ENCODE results near the gene SLC52A1.

SLC52A1 gene

GRCh38 chr17:5000237-5000639 is 35.0 kb downstream of the SLC52A1 start:
- peak overlapping the region; percentile 97 for H3K4me3 ChIP-seq (ENCODE audit: low read length)
- DNase-seq (ENCODE audit: low read depth), result peak; percentile 46
- TF ChIP-seq CTCF (conservative IDR thresholded peaks at IDR 0.05; ENCODE audit: low read length), result no peak

- DNase-seq (ENCODE audit: low read depth), result no peak
- peak overlapping the region; percentile 97 for H3K4me3 ChIP-seq (ENCODE audit: low read length)
- no peak for TF ChIP-seq CTCF (conservative IDR thresholded peaks at IDR 0.05; ENCODE audit: low read length)
Observed at GRCh38 chr17:4999430-5000093, 35.7 kb downstream of the SLC52A1 start.

DNA sequence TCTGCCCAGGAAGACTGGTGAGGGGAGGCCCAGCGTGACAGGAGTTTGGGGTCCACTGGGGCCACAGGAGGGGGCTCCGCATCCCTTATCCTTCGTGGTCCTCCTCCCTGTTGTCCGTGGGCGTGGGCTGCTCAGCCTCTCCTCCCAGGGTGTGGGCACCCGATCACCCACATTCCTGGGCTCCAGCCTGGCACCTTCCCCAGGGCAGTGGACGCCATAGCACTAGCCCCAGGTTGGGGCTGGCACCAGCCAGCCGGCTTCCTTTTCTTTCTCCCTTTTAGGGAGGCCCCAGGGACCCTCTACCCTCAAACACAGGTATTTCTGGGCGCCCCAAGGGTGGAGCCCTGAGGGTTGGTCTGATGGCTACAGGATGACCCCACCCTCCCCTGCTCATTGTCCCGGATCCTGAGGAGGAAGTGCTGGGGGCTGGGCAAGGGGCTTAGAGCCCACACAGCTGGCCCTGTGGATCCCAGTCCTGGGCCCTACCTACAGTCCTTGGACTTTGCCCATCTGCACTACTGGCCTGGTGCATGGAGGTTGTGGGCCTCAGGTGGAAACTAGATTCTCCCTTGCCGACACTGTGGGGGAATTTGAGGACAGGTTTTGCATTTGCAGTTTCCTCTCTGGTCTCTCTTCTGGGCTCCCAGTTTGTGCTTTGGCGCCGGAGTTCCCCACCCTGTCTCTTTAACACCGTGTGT is 36.3 kb downstream of the SLC52A1 start:
- DNase-seq (ENCODE audit: low read depth), result no peak
- H3K4me3 ChIP-seq (ENCODE audit: low read length), result peak overlapping the region; percentile 97
- no peak for TF ChIP-seq CTCF (conservative IDR thresholded peaks at IDR 0.05; ENCODE audit: low read length)

- TF ChIP-seq CTCF (conservative IDR thresholded peaks at IDR 0.05; ENCODE audit: low read length), result no peak
- peak; percentile 23 for DNase-seq (ENCODE audit: low read depth)
- H3K4me3 ChIP-seq (ENCODE audit: low read length), result peak overlapping the region; percentile 97
Observed at GRCh38 chr17:4998027-4998731, 37.0 kb downstream of the SLC52A1 start.

DNA sequence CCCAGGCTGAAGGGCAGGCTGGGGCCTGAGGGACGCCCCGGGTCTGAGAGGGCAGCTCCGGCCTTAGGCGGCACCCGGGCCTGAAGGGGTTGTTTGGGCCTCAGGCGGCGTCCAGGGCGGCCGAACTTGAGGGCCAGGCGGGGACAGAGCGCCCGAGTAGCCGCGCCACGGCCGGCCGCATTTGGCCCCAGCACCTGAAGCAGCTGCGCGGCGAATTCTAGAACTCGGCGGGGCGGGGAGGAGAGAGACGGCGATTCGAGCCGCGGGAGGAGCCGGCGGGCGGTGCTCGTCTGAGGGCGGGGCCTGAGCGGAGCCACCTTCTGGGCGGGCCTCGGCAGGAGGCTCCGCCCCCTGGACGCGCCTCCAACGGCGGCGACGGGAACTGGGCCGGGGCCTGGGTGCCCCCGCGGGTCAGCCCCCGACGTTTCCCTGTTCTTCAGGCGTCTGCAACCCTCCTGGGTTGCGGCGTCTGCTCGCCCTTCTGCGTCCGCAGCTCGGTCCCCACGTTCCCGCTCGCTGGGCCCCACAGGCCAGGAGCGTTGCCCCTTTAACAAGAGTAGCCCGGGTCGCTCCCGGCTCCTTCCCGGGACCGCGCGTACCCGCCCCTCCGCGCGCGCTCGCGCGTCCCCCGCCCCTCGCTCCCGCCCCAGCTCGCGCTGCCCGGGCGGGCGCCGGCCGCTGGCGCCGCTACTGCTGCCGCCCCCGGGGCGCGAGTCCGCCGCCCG is 37.8 kb downstream of the SLC52A1 start, which contains the start of the genes INCA1 and KIF1C:
TSS of gene INCA1 (minus strand) at position 221 of the 725 bp plus-strand sequence. CDS start 3,085 bp downstream, outside the sequence.
TSS of gene KIF1C (plus strand) at position 649 of the 725 bp plus-strand sequence. CDS start 2,297 bp downstream, outside the sequence.
- TF ChIP-seq CTCF (conservative IDR thresholded peaks at IDR 0.05; ENCODE audit: low read length), result no peak; the same call in 1 of the 2 replicates
- DNase-seq (ENCODE audit: low read depth), result peak; percentile 83
- H3K4me3 ChIP-seq (ENCODE audit: low read length), result peak within 1 kb of the TSS; percentile 97

- no peak for TF ChIP-seq CTCF (conservative IDR thresholded peaks at IDR 0.05; ENCODE audit: low read length)
- H3K4me3 ChIP-seq (ENCODE audit: low read length), result no peak overlapping the region
- no peak for DNase-seq (ENCODE audit: low read depth)
Observed at GRCh38 chr17:4994081-4994595, 41.1 kb downstream of the SLC52A1 start.

Measured in AG10803 (cell line).